ENCODE measurements around the gene SLC7A8. TPM values are rescaled to one million over a fixed set of nuclear protein-coding genes. Genes with fewer than 3 reads are reported as not detected.

Gene SLC7A8
- total RNA-seq, 1 experiment from 2014 or later: 77.9 TPM

DNA sequence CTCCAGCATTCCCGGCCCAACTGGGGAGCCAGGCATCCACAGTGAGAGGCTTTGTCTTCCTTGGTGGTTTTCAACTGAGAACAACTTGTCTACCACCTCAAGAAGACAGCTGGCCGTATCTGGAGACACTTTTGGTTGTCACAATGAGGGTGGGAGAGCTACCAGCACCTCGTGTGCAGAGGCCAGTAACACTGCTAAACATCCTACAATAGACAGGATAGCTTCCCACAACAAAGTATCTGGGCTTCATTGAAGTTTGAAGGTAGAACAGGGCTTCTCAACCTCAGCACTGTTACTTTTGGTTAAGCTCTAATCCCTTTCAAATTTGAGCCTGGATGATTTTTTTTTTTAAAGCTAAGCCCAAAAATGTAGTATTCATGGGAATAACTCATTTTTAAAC, 10.9 kb downstream of the SLC7A8 start:
- H3K27ac Mint-ChIP-seq: no peak overlapping the region
- TF ChIP-seq, protein P1, sequence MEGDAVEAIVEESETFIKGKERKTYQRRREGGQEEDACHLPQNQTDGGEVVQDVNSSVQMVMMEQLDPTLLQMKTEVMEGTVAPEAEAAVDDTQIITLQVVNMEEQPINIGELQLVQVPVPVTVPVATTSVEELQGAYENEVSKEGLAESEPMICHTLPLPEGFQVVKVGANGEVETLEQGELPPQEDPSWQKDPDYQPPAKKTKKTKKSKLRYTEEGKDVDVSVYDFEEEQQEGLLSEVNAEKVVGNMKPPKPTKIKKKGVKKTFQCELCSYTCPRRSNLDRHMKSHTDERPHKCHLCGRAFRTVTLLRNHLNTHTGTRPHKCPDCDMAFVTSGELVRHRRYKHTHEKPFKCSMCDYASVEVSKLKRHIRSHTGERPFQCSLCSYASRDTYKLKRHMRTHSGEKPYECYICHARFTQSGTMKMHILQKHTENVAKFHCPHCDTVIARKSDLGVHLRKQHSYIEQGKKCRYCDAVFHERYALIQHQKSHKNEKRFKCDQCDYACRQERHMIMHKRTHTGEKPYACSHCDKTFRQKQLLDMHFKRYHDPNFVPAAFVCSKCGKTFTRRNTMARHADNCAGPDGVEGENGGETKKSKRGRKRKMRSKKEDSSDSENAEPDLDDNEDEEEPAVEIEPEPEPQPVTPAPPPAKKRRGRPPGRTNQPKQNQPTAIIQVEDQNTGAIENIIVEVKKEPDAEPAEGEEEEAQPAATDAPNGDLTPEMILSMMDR (conservative IDR thresholded peaks at IDR 0.05): no peak
- H3K4me1 ChIP-seq (ENCODE audit: insufficient read depth, low read length): peaks cover 7% of the 10 kb centered on the region; the same call in 1 of the 2 replicates
- DNase-seq: no peak
- peaks cover 5% of the 10 kb centered on the region for H3K79me1 ChIP-seq (ENCODE audit: insufficient read depth, low read depth, low read length, poor library complexity, severe bottlenecking)
- H3K4me3 Mint-ChIP-seq: no peak overlapping the region
- no peaks in the 10 kb centered on the region for H3K27me3 ChIP-seq (ENCODE audit: insufficient read depth, low read length)
- H3K9ac ChIP-seq (ENCODE audit: extremely low read depth, insufficient read length, low read length): no peak overlapping the region
- no peak overlapping the region for H4K91ac ChIP-seq (ENCODE audit: insufficient read length, low read depth, low read length)
- no peak overlapping the region for H3K23ac ChIP-seq (ENCODE audit: insufficient read length, low read depth, low read length)
- H3K27me3 Mint-ChIP-seq (ENCODE audit: low read depth): no peaks in the 10 kb centered on the region
- H3K18ac ChIP-seq (ENCODE audit: insufficient read length, low read depth, low read length): no peak overlapping the region
- H4K8ac ChIP-seq (replicated peaks; ENCODE audit: insufficient read length, low read depth, low read length): no peak overlapping the region
- peaks cover 34 to 45% of the 10 kb centered on the region in 2 experiments for H3K4me1 Mint-ChIP-seq
- no peaks in the 10 kb centered on the region for H3K23me2 ChIP-seq (ENCODE audit: insufficient read length, low read depth, low read length, poor library complexity, severe bottlenecking)
- no peaks in the 10 kb centered on the region for H3K9me3 ChIP-seq (ENCODE audit: control insufficient read depth, low read depth, low read length)
- no peak overlapping the region for H2BK20ac ChIP-seq (ENCODE audit: low read depth, low read length, poor library complexity, severe bottlenecking)
- H3T11ph ChIP-seq (ENCODE audit: low read length): no peak overlapping the region
- H3K36me3 Mint-ChIP-seq (ENCODE audit: insufficient read depth in 1 of 3, low read depth in 3 of 3): peaks cover 11 to 26% (median 14%) of the 10 kb centered on the region in 3 experiments; a peak in 6 of 7 replicates
- H4K20me1 ChIP-seq (ENCODE audit: control insufficient read depth, insufficient read depth, insufficient read length): no peaks in the 10 kb centered on the region
- no peak overlapping the region for H2BK12ac ChIP-seq (ENCODE audit: insufficient read length, low read depth, low read length)
- no peak overlapping the region for H3K27ac ChIP-seq (ENCODE audit: insufficient read length, low read depth, low read length)
- no peak overlapping the region for H2BK15ac ChIP-seq (ENCODE audit: low read depth, low read length)
- H3K4me2 ChIP-seq (ENCODE audit: insufficient read depth, insufficient read length, low read length): no peak overlapping the region
- H3K9me3 Mint-ChIP-seq: no peaks in the 10 kb centered on the region
- no peak overlapping the region for H2AFZ ChIP-seq (ENCODE audit: low read length)
- H3K79me2 ChIP-seq (ENCODE audit: insufficient read depth, low read length): peaks cover 11% of the 10 kb centered on the region; the same call in 1 of the 2 replicates
- no peak overlapping the region for H2AK5ac ChIP-seq (ENCODE audit: insufficient read length, low read length)
- H2BK120ac ChIP-seq (ENCODE audit: low read depth, low read length, poor library complexity, severe bottlenecking): no peak overlapping the region
- no peak overlapping the region for H3K4ac ChIP-seq (ENCODE audit: low read depth, low read length)
- no peak overlapping the region for H3K14ac ChIP-seq (ENCODE audit: insufficient read depth, low read length)
- no CpG with 5 or more reads among the region's 3 CpGs for WGBS (ENCODE audit: extremely low coverage, insufficient read length, low lambda C conversion rate)
- no peak overlapping the region for H3K56ac ChIP-seq (ENCODE audit: insufficient read length, low read depth, low read length)
- H2BK5ac ChIP-seq (ENCODE audit: insufficient read length, low read length): no peak overlapping the region
- H4K5ac ChIP-seq (ENCODE audit: insufficient read length, low read depth, low read length): no peak overlapping the region

Measured in H9 (cell line).